ENCODE data around the gene S100A12. TPM values are rescaled to one million over a fixed set of nuclear protein-coding genes. Genes with fewer than 3 reads are reported as not detected.

Gene S100A12
- polyA plus RNA-seq, 3 donors = 1,275 to 2,834 (median 2,543) TPM

DNA sequence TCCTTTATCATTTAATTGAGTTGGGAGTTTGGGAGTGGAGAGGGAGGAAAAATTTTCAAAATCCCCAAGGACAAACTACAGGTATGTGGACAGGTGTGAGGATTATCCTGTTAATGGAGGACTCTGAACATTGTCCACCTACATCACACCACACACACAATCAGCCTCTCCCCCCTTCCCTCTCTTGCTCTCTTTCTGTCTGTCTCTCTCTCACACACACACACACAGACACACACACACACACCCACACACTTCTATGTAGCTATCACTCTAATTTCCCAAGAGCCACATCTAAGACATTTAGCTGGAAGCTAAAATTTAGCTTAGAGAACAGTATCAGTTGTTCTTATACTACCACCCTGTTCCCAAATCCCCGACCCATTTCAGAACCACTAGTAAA, 14.0 kb upstream of the S100A12 start:
- H2AFZ ChIP-seq (ENCODE audit: insufficient read depth, low read depth, low read length, poor library complexity, severe bottlenecking) = no peak overlapping the region
- peak overlapping the region; percentile 76 to 89 (median 82) for H3K4me3 ChIP-seq (replicated peaks in 1 of 3; ENCODE audit: low read depth in 2 of 3, low read length in 3 of 3)
- TF ChIP-seq, protein P1, sequence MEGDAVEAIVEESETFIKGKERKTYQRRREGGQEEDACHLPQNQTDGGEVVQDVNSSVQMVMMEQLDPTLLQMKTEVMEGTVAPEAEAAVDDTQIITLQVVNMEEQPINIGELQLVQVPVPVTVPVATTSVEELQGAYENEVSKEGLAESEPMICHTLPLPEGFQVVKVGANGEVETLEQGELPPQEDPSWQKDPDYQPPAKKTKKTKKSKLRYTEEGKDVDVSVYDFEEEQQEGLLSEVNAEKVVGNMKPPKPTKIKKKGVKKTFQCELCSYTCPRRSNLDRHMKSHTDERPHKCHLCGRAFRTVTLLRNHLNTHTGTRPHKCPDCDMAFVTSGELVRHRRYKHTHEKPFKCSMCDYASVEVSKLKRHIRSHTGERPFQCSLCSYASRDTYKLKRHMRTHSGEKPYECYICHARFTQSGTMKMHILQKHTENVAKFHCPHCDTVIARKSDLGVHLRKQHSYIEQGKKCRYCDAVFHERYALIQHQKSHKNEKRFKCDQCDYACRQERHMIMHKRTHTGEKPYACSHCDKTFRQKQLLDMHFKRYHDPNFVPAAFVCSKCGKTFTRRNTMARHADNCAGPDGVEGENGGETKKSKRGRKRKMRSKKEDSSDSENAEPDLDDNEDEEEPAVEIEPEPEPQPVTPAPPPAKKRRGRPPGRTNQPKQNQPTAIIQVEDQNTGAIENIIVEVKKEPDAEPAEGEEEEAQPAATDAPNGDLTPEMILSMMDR (IDR thresholded peaks at IDR 0.05) = no peak
- peaks cover 87 to 96% of the 10 kb centered on the region in 2 donors for H3K4me1 ChIP-seq (ENCODE audit: control insufficient read depth in 1 of 2, insufficient read depth in 2 of 2, low read length in 2 of 2)
- H3K79me2 ChIP-seq (ENCODE audit: insufficient read depth, low read length) = peaks cover 56% of the 10 kb centered on the region
- peaks cover 10% of the 10 kb centered on the region for H4K20me1 ChIP-seq (ENCODE audit: insufficient read depth, low read length)
- Mint-ChIP-seq H3K9me3 (peaks cover 0 to 2% (median 0%) of the 10 kb centered on the region in 7 donors), H3K27me3 (ENCODE audit: low read depth in 3 of 3) (no peaks in the 10 kb centered on the region), H3K4me1 (peaks cover 95% of the 10 kb centered on the region), H3K27ac (peak overlapping the region; percentile 97 to 100 (median 99)), H3K36me3 (peaks cover 6 to 19% of the 10 kb centered on the region in 2 donors), H3K4me3 (peak overlapping the region; percentile 100)
- no peak for DNase-seq
- intact Hi-C loops (cut with micrococcal nuclease) = no loop called here
- no peak overlapping the region for H3K9ac ChIP-seq (ENCODE audit: insufficient read depth, low read length, poor library complexity, severe bottlenecking)
- no peaks in the 10 kb centered on the region for H3K9me3 ChIP-seq (replicated peaks in 1 of 2; ENCODE audit: control insufficient read depth in 1 of 2, insufficient read depth in 1 of 2, low read length in 2 of 2)
- H3K27ac ChIP-seq (ENCODE audit: low read depth in 1 of 2, low read length in 2 of 2) = peak overlapping the region; percentile 79 to 87
- H3K4me2 ChIP-seq (replicated peaks; ENCODE audit: extremely low read depth, low read length, poor library complexity, severe bottlenecking) = peak overlapping the region; percentile 82
- no CpG with 5 or more reads among the region's 1 CpG for WGBS (ENCODE audit: insufficient coverage)
- no peaks in the 10 kb centered on the region for H3K27me3 ChIP-seq (ENCODE audit: control insufficient read depth in 2 of 2, insufficient read depth in 2 of 2, low read length in 2 of 2)
- H3K36me3 ChIP-seq (replicated peaks in 1 of 2; ENCODE audit: control insufficient read depth in 1 of 2, insufficient read depth in 2 of 2, low read length in 2 of 2) = no peaks in the 10 kb centered on the region

DNA sequence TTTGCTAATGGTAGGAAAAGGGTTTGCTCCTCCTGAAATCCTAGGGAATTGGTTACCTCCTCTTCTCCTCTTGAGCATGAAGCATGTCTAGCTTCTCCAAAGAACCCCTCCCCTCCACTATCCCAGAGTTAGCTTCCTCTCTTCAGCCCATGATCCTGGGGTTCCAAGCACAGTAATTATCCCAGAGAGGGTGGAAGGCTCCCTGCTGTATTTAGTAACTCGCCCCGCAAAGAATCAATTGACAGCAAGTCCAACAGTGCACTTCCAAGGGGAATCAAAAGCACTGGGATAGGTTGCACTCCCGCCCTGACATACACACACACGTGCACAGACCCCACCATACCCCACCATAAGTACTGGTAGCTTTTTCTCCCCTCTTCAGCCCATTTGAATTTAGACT, 12.4 kb upstream of the S100A12 start:
- TF ChIP-seq, protein P1 (IDR thresholded peaks at IDR 0.05) = no peak
- no peak for DNase-seq
- peaks cover 6 to 19% of the 10 kb centered on the region in 2 donors for H3K36me3 Mint-ChIP-seq
- no peaks in the 10 kb centered on the region for H3K27me3 ChIP-seq (ENCODE audit: control insufficient read depth in 2 of 2, insufficient read depth in 2 of 2, low read length in 2 of 2)
- no peaks in the 10 kb centered on the region for H3K36me3 ChIP-seq (replicated peaks in 1 of 2; ENCODE audit: control insufficient read depth in 1 of 2, insufficient read depth in 2 of 2, low read length in 2 of 2)
- peak overlapping the region; percentile 63 to 88 for H3K27ac ChIP-seq (ENCODE audit: low read depth in 1 of 2, low read length in 2 of 2)
- no peak overlapping the region for H2AFZ ChIP-seq (ENCODE audit: insufficient read depth, low read depth, low read length, poor library complexity, severe bottlenecking)
- H3K27ac Mint-ChIP-seq = peak overlapping the region; percentile 97 to 99 (median 99)
- peaks cover 0 to 8% (median 2%) of the 10 kb centered on the region in 7 donors for H3K9me3 Mint-ChIP-seq
- peaks cover 10% of the 10 kb centered on the region for H4K20me1 ChIP-seq (ENCODE audit: insufficient read depth, low read length)
- H3K27me3 Mint-ChIP-seq (ENCODE audit: low read depth in 3 of 3) = no peaks in the 10 kb centered on the region
- H3K4me1 ChIP-seq (ENCODE audit: control insufficient read depth in 1 of 2, insufficient read depth in 2 of 2, low read length in 2 of 2) = peaks cover 78 to 92% of the 10 kb centered on the region in 2 donors
- H3K79me2 ChIP-seq (ENCODE audit: insufficient read depth, low read length) = peaks cover 56% of the 10 kb centered on the region
- peaks cover 92% of the 10 kb centered on the region for H3K4me1 Mint-ChIP-seq
- H3K4me3 ChIP-seq (replicated peaks in 1 of 3; ENCODE audit: low read depth in 2 of 3, low read length in 3 of 3) = peak overlapping the region in 1 of 3 experiments; percentile 29
- H3K4me3 Mint-ChIP-seq = peak overlapping the region in 1 of 2 donors; percentile 35
- intact Hi-C loops (cut with micrococcal nuclease) = no loop called here
- no peaks in the 10 kb centered on the region for H3K9me3 ChIP-seq (replicated peaks in 1 of 2; ENCODE audit: control insufficient read depth in 1 of 2, insufficient read depth in 1 of 2, low read length in 2 of 2)
- WGBS (ENCODE audit: insufficient coverage) = 92% methylated on average over 2 of the region's 4 CpGs
- no peak overlapping the region for H3K9ac ChIP-seq (ENCODE audit: insufficient read depth, low read length, poor library complexity, severe bottlenecking)
- H3K4me2 ChIP-seq (replicated peaks; ENCODE audit: extremely low read depth, low read length, poor library complexity, severe bottlenecking) = peak overlapping the region; percentile 64
